Ascending aorta (tissue), 2 donors: ENCODE results near the gene SPG11. TPM values are rescaled to one million over a fixed set of nuclear protein-coding genes. Genes with fewer than 3 reads are reported as not detected.
"Not testable (repeated sequence)": the region's sequence is repeated elsewhere in the genome, so short reads cannot be mapped to it uniquely, and the experiment has no call there.

Source experiments
- DNase-seq, 2 donors: peaks; one replicate each; pipeline ENCODE4 v3.0.0-alpha.2; 2019; ENCODE audit warnings: low spot score in 2 of 2
- H3K27ac ChIP-seq, 2 donors: fragments of 200-600 bp; sonication (generic); one replicate each; pipeline ENCODE4 v1.5.1; 2016 to 2017; ENCODE audit warnings: mild to moderate bottlenecking in 1 of 2
- H3K27me3 ChIP-seq: fragments of 200-600 bp; sonication (generic); one replicate; pipeline ENCODE4 v1.5.1; 2017
- H3K36me3 ChIP-seq, 2 donors: fragments of 200-600 bp; sonication (generic); one replicate each; pipeline ENCODE4 v1.5.1; 2016
- H3K4me1 ChIP-seq, 2 donors: fragments of 200-600 bp; sonication (generic); one replicate each; pipeline ENCODE4 v1.5.1; 2016 to 2017; ENCODE audit warnings: mild to moderate bottlenecking in 1 of 2
- H3K4me3 ChIP-seq, 2 donors: fragments of 200-600 bp; sonication (generic); one replicate each; pipeline ENCODE4 v1.5.1; 2016 to 2017; ENCODE audit warnings: mild to moderate bottlenecking in 1 of 2
- H3K9me3 ChIP-seq, 2 donors: fragments of 200-600 bp; sonication (generic); one replicate each; pipeline ENCODE4 v1.5.1; 2016
- CTCF ChIP-seq, 3 experiments: fragments of 200-600 bp in 2 of 3; fragments of 450-650 bp in 1 of 3; sonication (generic) in 2 of 3; IDR thresholded peaks; one replicate each; pipeline ENCODE4 v1.5.1; 2016 to 2019; ENCODE audit warnings: antibody characterized with exemption in 3 of 3, mild to moderate bottlenecking in 1 of 3, moderate library complexity in 1 of 3
- intact Hi-C: fragments of 100-400 bp; cut with DNase I; formaldehyde crosslinking; loops from one replicate; pipeline ENCODE4 v1.15.1; 2023
- total RNA-seq: library from RNA; depleted of rRNA; stranded (reverse); fragments of >200 nt; gene quantifications from one replicate; pipeline ENCODE4 v1.1.0, GENCODE V29; 2016

Gene SPG11
- total RNA-seq, 1 donor from 2014 or later: 21.1 TPM

GRCh38 chr15:44710236-44711095, 47.0 kb upstream of the SPG11 start:
- Histone ChIP-seq H3K27ac (peak overlapping the region; percentile 97 to 99), H3K9me3 (no peaks in the 10 kb centered on the region), H3K4me1 (peaks cover 4 to 15% of the 10 kb centered on the region in 2 donors), H3K27me3 (no peaks in the 10 kb centered on the region), H3K4me3 (peak overlapping the region; percentile 87 to 90), H3K36me3 (peaks cover 4% of the 10 kb centered on the region in 2 donors)
- DNase-seq: peak in 1 of 2 donors; percentile 77
- peak; percentile 15 to 39 (median 21) for TF ChIP-seq CTCF (IDR thresholded peaks at IDR 0.05)
- intact Hi-C loops: loop anchor here (1.0 to 10.0 kb wide), 6 partner anchors 19 to 1196 kb away; partner anchors contain the start of genes CTDSPL2, GOLM2, MAP1A and SPG11

GRCh38 chr15:44706946-44707636, 43.6 kb upstream of the SPG11 start:
- no peaks in the 10 kb centered on the region for H3K27me3 ChIP-seq
- TF ChIP-seq CTCF (IDR thresholded peaks at IDR 0.05): no peak
- no peak for DNase-seq
- H3K9me3 ChIP-seq: peaks cover 0 to 3% of the 10 kb centered on the region in 2 donors
- no peaks in the 10 kb centered on the region for H3K36me3 ChIP-seq
- no peak overlapping the region for H3K4me3 ChIP-seq
- no peak overlapping the region for H3K27ac ChIP-seq
- intact Hi-C loops: no loop called here
- H3K4me1 ChIP-seq: no peaks in the 10 kb centered on the region

- H3K36me3 ChIP-seq: no peaks in the 10 kb centered on the region
- H3K27me3 ChIP-seq: no peaks in the 10 kb centered on the region
- H3K4me3 ChIP-seq: no peak overlapping the region
- no peaks in the 10 kb centered on the region for H3K4me1 ChIP-seq
- peaks cover 0 to 3% of the 10 kb centered on the region in 2 donors for H3K9me3 ChIP-seq
- no peak for TF ChIP-seq CTCF (IDR thresholded peaks at IDR 0.05)
- intact Hi-C loops: no loop called here
- no peak for DNase-seq
- H3K27ac ChIP-seq: no peak overlapping the region
Observed at GRCh38 chr15:44706401-44706800, 42.9 kb upstream of the SPG11 start.

- Histone ChIP-seq H3K4me3 (no peak overlapping the region), H3K27ac (no peak overlapping the region), H3K36me3 (no peaks in the 10 kb centered on the region), H3K9me3 (peaks cover 0 to 3% of the 10 kb centered on the region in 2 donors), H3K4me1 (no peaks in the 10 kb centered on the region), H3K27me3 (no peaks in the 10 kb centered on the region)
- intact Hi-C loops: no loop called here
- no peak for DNase-seq
- no peak for TF ChIP-seq CTCF (IDR thresholded peaks at IDR 0.05)
Observed at GRCh38 chr15:44705986-44706385, 42.5 kb upstream of the SPG11 start.

GRCh38 chr15:44700676-44701075, 37.2 kb upstream of the SPG11 start:
- H3K27me3 ChIP-seq, DNase-seq, intact Hi-C loops, H3K9me3 ChIP-seq, H3K4me1 ChIP-seq, H3K4me3 ChIP-seq, H3K27ac ChIP-seq, H3K36me3 ChIP-seq: not testable (repeated sequence)

- Histone ChIP-seq H3K4me1 (no peaks in the 10 kb centered on the region), H3K36me3 (no peaks in the 10 kb centered on the region), H3K9me3 (peaks cover 3 to 5% of the 10 kb centered on the region in 2 donors), H3K27me3 (no peaks in the 10 kb centered on the region), H3K27ac (no peak overlapping the region), H3K4me3 (no peak overlapping the region)
- intact Hi-C loops: no loop called here
- no peak for DNase-seq
- no peak for TF ChIP-seq CTCF (IDR thresholded peaks at IDR 0.05)
Observed at GRCh38 chr15:44698641-44699040, 35.2 kb upstream of the SPG11 start.
